Activated CD8-positive, alpha-beta memory T cell treated with anti-CD3 and anti-CD28 coated beads for 48 hours (primary cell): ENCODE results near the gene WDR33.

Experiments used
- DNase-seq, 3 experiments: peaks; one replicate each; pipeline ENCODE4 v3.0.0-alpha.2; 2020; ENCODE audit warnings: low read depth in 2 of 3, low spot score in 2 of 3

The WDR33 gene

GRCh38 chr2:127721978-127722355 lies 89.0 kb downstream of the WDR33 start:
- no peak for DNase-seq

- no peak for DNase-seq
These were observed 89.5 kb downstream of the WDR33 start for GRCh38 chr2:127721311-127721977.

- no peak for DNase-seq
These were observed 91.4 kb downstream of the WDR33 start for GRCh38 chr2:127719301-127720218.

GRCh38 chr2:127718271-127718670 lies 92.7 kb downstream of the WDR33 start:
- no peak for DNase-seq

- no peak for DNase-seq
These were observed 95.1 kb downstream of the WDR33 start for GRCh38 chr2:127715778-127716449.

DNA sequence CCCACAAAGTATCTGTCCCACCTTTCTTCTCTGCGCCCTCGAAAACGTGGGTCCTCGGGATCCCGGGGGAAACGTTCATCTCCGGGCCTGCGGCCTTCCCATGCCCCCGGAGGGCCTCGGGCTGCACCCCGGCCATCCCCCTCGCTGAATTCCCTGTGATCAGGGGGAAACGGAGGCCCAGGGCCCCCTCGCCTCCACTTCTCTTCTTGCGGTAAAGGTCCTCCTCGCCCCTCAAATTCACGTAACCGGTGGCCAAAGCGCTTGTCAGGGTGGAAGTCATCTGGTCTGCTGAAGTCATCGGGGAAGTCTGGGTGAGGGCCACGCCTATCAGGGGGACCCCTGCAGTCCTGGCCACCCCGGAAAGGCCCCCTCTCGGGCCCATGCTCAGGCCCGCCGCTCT lies 97.4 kb downstream of the WDR33 start:
- DNase-seq: no peak

- no peak for DNase-seq
These were observed 98.0 kb downstream of the WDR33 start for GRCh38 chr2:127712999-127713398.

DNA sequence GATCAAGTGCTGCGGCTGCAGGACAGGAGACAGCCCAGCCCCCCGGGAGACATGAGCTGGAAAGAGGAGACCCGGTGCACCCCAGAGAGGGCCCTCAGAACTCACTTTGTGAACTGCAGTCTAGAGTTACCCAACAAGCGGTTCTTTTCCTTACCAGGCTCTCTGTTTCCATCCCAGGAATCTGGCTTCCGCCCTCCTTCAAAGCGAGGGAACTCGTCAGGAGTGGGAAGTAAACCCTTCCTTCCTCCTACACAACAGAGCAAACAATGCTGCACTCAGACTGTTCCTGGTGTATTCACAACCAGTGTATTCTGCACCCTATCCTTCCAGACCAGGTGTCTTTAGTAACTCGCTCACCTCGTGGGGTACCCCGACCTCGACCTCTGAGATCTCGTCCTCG lies 101.6 kb downstream of the WDR33 start:
- DNase-seq: no peak

- no peak for DNase-seq
These were observed 102.9 kb downstream of the WDR33 start for GRCh38 chr2:127707890-127708648.

- no peak for DNase-seq
These were observed 104.6 kb downstream of the WDR33 start for GRCh38 chr2:127706215-127706990.

DNA sequence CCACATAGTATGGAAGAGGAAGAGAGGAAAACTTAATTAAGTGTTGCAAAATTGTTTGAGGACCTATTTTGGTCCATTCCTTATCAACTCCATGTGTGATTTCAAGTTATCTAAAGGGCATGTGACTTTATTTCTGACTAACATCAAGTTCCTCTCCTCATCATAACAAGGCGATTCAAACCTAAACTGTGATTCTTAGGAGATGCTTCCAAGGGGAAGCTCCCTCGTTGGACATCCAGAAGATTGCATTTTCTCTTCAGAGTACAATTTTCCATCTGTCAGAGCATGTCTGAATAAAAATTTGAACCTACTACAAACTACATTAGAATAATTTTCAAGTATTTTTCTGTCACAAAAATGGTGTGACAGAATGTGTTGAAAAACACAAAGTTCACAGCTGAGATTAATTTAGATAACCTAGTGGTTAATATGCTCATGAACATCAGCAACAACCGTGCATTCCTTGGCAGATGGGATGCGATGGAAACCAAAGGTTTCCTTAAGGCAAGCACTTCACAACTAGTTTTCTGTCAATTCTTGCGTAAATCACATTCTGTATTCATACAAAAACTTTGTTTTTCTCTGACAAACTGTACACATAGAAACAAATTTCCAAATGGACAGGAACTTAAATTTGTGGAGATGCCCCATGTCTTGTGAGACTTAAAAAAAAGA lies 105.4 kb downstream of the WDR33 start:
- no peak for DNase-seq

GRCh38 chr2:127704641-127705390 lies 106.2 kb downstream of the WDR33 start:
- DNase-seq: no peak

DNA sequence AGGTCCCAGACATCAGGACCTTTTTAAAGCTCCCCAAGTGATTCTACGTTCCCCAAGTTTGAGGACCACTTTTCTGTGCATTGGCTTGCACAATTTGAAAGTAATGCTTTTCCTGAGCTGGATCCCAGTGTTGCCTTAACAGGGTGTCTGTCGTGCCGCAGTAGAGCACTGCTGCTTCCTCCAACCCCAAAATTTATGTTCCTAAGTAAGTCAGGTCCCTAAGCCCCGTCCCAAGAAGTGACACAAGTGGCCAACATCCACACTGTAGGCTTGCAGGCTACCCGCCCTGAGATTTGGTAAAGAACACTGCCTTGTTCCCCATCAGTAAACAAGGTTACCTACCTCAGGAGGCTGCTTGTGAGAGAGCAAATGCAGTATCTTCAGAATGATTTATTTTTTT lies 107.7 kb downstream of the WDR33 start:
- DNase-seq: no peak

- DNase-seq: no peak
These were observed 108.5 kb downstream of the WDR33 start for GRCh38 chr2:127702395-127703009.

DNA sequence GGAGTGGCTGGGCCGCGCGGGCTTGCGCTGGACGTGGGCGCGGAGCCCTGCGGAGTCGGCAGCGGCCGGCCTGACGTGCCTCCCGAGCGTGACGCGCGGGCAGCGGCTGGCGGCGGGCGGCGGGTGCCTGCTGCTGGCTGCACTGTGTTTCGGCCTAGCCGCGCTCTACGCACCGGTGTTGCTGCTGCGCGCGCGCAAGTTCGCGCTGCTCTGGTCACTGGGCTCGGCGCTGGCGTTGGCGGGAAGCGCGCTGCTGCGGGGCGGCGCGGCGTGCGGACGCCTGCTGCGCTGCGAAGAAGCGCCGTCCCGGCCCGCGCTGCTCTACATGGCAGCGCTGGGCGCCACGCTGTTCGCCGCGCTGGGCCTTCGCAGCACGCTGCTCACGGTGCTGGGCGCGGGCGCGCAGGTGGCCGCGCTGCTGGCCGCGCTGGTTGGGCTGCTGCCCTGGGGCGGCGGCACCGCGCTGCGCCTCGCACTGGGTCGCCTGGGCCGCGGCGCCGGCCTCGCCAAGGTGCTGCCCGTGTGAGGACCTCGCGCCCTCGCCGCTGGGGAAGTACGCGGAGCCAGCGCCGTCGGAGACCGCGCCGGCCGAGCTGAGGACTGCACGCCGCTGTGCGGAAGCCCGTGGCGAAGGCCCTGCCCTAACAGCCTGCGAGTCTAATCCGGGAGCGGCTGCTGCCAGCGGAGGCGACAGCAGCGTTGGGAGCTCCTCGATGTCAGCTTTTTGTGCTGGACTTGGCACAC lies 109.1 kb downstream of the WDR33 start:
- DNase-seq: peak; percentile 45 to 65 (median 63)

DNA sequence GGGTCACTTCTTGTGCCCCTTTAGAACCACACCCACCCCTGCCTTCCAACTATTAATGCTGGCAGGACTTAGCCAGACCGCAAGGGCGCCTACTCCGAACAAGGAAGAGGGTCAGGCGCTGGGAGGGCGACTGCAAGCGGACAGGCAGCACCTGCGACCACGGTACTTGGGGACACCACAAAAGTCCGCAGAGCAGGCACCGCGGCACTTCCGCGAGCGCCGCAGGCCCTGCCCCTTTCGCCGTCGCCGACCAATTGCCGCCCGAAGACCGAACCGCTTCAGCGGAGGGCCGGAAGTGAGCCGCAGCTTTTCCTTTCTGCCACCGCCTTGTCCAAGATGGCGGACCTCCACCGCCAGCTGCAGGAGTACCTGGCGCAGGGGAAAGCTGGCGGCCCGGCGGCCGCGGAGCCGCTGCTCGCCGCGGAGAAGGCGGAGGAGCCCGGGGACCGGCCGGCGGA lies 109.7 kb downstream of the WDR33 start, which contains the start of gene SFT2D3:
TSS of gene SFT2D3 (plus strand) at position 305 of the 458 bp plus-strand sequence. CDS start at position 337, 32 bp downstream.
- DNase-seq: peak; percentile 80 to 82 (median 81)

GRCh38 chr2:127700527-127701192 lies 110.3 kb downstream of the WDR33 start:
- DNase-seq: no peak
